Measurements from ENCODE around the gene SLCO1B1. TPM values are rescaled to one million over a fixed set of nuclear protein-coding genes. Genes with fewer than 3 reads are reported as not detected.
"Not testable (repeated sequence)": the region's sequence is repeated elsewhere in the genome, so short reads cannot be mapped to it uniquely, and the experiment has no call there.

The SLCO1B1 gene, protein sequence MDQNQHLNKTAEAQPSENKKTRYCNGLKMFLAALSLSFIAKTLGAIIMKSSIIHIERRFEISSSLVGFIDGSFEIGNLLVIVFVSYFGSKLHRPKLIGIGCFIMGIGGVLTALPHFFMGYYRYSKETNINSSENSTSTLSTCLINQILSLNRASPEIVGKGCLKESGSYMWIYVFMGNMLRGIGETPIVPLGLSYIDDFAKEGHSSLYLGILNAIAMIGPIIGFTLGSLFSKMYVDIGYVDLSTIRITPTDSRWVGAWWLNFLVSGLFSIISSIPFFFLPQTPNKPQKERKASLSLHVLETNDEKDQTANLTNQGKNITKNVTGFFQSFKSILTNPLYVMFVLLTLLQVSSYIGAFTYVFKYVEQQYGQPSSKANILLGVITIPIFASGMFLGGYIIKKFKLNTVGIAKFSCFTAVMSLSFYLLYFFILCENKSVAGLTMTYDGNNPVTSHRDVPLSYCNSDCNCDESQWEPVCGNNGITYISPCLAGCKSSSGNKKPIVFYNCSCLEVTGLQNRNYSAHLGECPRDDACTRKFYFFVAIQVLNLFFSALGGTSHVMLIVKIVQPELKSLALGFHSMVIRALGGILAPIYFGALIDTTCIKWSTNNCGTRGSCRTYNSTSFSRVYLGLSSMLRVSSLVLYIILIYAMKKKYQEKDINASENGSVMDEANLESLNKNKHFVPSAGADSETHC
- total RNA-seq: 0.08 TPM

DNA sequence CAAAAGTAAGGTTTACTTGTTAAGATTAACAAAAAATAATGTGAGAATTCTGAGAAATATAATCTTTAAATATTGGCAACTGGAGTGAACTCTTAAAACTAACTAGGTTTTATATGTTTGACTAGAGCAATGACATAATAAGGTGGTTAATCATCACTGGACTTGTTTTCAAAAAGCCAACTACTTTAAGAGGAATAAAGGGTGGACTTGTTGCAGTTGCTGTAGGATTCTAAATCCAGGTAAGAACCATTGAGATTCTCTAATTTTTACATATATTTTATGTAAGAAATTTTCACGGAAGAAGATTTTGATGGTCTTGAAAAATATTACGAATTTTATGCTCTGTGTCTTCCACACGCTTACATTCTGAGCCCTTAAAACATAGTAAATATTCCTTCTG is at the start of gene SLCO1B1:
Gene SLCO1B1 (plus strand): TSS at position 197 of the 400 bp plus-strand sequence. CDS start 10,381 bp downstream, outside the sequence.
- no peak for ATAC-seq

DNA sequence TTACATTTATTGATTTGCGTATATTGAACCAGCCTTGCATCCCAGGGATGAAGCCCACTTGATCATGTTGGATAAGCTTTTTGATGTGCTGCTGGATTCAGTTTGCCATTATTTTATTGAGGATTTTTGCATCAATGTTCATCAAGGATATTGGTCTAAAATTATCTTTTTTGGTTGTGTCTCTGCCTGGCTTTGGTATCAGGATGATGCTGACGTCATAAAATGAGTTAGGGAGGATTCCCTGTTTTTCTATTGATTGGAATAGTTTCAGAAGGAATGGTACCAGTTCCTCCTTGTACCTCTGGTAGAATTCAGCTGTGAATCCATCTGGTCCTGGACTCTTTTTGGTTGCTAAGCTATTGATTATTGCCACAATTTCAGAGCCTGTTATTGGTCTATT is 46.2 kb upstream of the SLCO1B1 start:
- not testable (repeated sequence) for ATAC-seq

DNA sequence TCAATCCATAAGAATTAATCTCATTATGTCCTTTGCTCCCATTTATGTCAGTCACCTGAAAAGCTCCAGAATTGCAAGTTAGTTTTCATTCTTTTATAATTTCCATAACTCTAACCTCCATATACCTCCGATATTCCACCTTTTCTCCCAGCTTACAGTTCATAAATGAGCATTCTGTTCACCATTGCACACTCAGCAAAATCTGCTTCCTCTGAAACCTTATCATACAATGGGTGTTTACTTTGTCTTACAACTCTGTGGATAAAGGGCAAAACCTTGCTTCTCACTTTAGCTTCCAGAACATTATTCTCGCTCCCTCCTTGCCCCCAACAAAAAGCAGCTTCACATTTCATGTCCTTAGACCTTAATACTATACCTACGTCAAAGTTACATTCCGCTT is 19.3 kb upstream of the SLCO1B1 start:
- no peak for ATAC-seq

DNA sequence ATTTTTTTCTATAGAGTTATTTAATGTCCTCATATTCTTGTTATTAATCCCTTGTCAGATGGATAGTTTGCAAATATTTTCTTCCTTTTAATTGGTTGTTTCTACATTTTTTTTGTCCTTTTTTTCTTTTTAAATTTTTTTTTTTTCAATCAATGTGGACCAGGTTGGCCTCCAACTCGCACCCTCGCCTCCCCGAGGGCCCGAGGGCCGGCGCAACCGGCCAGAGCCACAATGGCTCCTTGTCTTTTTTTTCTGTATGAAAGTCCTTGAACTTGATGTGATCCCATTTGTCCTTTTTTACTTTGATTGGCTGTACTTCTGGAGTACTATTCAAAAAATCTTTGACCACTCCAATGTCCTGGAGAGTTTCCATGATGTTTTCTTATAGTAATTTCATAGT is 17.7 kb upstream of the SLCO1B1 start:
- ATAC-seq: no peak

DNA sequence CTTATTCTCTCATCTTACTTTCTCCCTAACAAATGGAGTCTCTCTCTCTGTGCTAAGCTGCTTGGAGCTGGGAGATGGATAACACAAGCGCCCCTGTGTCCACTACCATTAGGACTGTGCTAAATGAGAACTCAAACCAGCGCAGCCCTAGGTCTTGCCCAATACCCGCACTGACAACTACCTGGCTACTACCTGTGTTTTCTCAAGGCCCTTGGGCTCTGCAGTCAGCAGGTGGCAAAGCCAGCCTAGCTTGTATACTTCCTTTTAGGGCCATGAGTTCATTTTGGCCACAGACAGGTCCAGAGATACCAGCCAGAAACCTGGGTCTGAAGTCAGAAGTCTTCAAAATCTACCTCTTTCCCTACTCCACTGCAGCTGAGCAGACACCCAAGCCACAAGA is 13.0 kb upstream of the SLCO1B1 start:
- ATAC-seq: no peak

DNA sequence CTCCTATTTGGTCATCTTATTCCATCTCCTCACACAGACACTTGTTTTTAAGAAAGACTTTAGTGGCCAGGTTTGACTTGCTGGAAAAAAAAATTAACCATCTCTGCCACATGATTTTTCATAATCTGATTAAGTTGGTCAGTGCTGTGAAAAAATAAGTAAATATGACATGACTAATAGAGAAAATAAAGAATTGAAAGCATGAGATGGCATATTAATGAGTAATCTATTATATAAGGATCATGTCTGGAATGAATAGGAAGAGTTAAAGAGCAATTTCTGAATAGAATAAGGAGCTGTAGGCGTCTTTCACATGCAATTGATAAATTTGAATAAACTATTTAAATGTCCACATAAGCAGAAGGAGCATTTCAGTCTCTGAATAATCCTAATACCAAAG is 12.2 kb upstream of the SLCO1B1 start:
- ATAC-seq: no peak

DNA sequence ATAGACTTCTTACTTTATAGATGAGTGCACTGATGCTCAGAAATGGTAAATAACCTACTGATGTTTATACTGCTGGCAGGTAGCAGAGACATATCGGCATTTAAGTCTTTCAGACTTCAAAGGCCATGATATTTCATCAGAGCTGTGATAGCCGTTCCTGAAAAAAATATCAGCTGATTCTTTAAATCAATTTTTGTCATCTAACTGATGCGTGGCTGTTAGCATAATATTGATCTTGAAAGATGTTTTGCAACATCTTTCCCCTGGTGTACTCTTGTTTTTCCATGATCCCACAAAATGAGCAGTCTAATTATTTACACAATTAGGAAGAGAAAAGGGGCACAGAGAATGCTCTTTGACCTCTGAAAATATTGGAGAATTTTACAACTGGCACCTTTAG is 1.6 kb upstream of the SLCO1B1 start:
- no peak for ATAC-seq

DNA sequence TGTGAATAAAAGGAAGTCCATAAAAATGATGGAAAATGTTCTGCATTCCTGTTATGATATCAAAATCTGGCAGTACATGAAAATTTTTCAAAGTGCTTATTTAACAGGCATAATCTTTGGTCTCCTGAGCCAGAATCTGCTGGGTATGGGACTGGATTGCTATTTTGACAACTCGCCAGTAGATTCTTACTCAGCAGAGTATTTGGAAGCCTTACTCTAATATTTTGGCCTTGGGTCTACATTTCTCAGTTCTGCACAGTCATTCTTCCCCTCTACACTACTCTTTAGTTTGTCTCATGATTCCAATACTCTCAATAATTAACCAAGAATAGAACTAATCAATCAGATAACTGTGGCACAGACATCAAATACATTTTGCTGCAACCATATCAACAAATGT is 1.1 kb upstream of the SLCO1B1 start:
- ATAC-seq: no peak

DNA sequence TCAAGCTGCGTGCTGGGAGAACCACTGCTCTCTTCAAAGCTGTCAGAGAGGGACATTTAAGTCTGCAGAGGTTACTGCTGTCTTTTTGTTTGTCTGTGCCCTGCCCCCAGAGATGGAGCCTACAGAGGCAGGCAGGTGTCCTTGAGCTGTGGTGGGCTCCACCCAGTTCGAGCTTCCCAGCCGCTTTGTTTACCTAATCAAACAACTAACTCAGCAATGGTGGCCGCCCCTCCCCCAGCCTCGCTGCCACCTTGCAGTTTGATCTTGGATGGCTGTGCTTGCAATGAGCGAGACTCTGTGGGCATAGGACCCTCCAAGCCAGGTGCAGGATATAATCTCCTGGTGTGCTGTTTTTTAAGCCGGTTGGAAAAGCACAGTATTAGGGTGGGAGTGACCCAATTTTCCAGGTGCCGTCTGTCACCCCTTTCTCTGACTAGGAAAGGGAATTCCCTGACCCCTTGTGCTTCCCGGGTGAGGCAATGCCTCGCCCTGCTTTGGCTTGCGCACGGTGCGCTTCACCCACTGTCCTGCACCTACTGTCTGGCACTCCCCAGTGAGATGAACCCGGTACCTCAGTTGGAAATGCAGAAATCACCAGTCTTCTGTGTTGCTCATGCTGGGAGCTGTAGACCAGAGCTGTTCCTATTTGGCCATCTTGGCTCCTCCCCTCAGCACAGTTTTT is 6.5 kb downstream of the SLCO1B1 start:
- ATAC-seq: not testable (repeated sequence)

DNA sequence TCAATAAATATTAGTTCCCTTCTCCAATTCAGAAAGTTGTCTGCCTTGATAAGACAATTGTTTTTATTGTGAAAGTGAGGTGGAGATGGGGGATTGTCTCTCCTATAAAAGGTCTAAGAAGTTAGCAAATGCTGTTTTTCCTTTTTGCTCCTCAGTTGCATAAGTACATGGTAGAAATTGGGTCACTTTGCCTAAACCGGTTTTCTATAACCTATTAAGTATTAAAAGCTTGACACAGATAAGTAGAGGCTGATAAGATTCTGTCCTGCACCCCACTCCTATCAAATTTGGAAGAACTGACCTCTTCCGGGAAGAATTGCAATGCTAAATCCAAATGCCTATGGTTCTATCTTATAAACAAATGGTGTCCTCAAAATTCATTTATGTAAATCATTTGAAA is 7.0 kb downstream of the SLCO1B1 start:
- ATAC-seq: no peak

DNA sequence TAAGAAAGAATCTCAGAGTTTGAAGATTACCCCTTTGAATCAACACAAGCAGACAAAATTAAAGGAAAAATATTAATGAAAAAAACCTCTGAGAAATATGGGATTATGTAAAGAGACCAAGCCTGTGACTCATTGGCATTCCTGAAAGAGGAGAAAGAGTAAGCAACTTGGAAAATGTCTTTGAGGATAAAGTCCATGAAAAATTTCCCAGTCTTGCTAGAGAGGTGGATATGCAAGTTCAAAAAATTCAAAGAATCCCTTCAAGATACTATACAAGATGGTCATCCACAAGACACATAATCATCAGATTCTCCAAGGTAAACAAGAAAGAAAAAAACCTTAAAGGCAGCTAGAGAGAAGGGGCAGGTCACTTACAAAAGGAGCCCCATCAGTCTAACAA is 13.3 kb downstream of the SLCO1B1 start:
- ATAC-seq: no peak

DNA sequence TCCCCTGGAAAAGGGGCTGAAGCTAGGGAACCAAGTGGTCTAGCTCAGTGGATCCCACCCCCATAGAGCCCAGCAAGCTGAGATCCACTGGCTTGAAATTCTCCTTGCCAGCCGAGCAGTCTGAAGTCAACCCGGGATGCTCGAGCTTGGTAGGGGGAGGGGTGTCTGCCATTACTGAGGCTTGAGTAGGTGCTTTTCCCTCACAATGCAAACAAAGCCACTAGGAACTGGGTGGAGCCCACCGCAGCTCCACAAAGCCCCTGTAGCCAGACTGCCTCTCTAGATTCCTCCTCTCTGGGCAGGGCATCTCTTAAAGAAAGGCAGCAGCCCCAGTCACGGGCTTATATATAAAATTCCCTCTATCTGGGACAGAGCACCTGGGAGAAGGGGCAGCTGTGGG is 18.9 kb downstream of the SLCO1B1 start:
- not testable (repeated sequence) for ATAC-seq

DNA sequence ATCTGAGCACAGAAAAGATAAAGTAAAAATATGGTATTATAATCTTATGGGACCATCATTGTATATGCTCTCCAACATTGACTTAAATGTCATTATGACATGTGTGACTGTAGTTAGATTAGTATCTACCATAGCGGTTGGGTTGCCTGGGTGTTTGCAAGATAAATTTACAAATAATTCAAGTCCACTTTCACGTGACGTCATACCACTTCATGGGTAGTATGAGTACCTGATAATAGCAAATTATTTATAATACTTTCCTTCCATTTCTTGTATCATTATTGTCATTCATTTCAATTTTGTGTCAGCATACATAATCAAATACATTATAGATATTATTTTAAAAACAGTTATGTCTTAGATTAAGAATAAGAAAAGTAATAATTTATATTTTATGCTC is 20.2 kb downstream of the SLCO1B1 start:
- ATAC-seq: no peak

DNA sequence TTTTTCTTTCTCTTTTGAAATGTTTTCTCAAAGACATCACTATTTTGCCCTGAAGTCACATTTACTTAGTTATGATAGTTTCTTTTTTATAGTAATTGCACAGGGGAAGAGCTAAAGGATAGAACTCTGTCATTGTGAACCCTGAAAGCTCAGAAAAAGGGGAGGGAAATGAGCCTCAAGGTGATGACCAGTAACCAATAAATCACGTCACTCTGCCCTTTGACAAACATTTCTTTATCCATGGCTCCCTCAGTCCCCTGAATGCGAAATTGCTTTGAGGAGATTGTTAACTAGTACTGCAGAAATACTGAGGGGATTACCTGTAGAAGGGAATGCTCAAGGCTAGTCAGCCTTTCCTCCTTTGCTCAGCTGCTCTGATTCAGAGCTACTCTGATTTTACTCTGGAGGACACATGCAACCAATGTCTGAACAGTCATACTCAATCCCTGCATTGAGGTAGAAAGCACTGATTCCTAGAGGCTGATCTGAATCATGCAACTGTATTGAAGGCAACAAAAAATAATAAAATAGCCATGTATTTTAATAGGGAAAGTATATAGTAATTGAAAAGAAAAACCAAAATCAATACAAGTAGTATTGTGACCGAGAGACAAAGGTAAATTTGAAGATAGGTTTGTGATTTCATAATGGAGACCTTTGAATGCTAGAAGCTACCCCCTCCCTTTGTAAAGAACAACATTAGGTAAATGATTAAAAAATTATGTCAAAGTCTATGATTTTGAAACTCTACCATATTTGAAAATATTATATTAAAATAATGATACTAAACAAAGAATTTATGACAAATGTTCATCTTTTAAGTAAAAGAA is 24.7 kb downstream of the SLCO1B1 start:
- ATAC-seq: no peak

DNA sequence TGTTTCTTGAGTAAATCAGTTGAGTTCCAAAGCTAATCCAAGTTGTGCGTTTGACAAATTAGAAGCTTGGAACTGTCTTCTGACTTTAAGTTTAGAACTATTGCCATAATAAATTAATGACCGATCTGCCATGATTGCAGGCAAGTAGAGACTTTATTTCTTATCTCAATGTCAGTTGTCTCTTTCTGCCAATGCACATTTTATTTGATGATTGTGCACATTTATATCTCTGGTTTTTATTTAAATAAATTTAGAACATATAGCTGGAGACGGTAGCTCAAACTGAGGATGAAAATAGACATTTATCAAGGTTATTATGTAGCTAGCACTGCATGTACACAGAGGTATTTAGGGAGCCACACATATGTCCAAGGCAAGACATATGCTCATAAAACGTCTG is 34.1 kb downstream of the SLCO1B1 start:
- no peak for ATAC-seq

DNA sequence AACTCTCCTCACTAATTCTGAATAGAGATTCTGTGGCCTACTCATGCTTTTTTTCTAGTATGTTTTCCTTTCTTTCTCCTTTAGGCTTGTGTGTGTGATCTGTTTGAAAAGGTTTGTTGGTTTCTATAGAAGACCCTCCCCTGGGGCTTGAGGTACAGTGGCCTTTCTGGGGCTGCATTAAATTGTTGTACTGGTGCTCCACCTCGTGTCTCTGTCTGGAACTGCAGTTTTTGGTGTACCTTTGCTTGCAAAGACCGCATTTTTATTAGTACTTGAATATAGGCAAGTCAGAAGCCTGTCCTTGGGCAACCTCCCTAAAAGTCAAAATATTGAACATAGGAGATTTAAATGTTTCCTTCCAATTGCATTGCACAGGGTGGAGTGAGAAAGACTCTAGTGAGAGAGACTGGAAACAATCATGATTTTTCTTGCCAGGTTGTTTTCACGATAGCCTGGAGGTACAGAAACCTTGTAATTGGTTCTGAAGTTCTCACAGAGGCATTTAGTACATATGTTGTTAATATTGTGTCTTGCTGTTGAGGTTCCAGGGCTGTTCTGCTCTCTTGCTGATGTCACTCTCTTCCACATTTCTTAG is 39.0 kb downstream of the SLCO1B1 start:
- no peak for ATAC-seq

DNA sequence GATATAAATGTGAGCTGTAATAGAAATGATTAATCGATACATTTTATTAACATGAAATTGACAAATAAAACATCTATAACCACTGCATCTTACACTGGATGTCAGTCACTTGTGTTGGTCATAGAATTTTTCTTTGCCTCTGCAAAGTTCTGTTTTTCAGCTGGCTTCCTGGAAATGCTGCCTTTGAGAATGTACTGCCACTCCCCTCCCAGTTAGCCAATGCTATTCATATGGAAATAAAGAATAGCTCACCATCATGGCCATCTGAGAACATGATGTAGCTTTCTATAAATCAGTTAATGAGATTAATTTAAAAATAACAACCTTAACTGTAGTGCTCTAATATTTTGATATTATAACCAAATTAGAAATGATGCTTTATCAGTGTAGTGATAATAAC is 41.1 kb downstream of the SLCO1B1 start:
- ATAC-seq: no peak

DNA sequence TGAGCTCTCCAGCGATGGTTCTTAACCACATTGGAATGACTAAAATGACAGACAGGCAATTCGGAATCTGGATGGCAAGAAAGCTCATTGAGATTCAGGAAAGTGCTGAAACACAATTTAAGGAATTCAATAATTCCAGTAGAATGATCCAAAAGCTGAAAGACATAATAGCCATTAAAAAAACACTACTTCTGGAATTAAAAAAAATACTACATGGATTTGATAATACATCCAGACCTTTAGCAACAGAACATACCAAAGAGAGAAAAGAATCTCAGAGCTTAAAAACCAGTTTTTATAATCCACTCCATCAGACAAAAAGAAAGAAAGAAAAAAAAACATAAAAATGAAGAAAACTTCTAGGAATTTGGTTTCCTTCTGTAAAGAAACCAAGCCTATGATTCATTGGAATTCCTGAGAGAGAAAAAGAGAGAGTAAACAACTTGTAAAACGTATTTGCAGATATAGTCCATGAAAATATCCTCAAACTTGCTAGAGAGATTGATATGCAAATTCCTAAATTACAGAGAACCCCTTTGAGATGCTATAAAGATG is 52.8 kb downstream of the SLCO1B1 start:
- ATAC-seq: no peak

DNA sequence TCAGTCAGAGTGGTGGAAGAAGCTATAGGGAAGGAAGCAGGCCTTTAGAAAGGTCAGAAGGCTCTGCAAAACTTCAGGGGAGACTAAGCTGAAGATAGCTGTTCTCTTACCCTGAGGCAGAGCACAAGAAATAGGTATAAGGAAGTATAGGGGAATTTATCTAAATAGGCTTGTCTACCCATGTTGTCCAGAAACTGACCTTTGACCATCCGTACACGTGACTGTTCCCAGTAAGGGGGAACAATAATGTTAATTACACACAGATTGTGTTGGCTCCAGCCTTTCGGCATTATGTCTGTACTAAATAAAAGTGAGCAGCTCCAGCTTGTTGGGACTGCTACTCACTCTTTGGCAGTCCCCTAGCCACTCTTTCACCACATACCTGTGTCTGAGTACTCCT is 59.0 kb downstream of the SLCO1B1 start:
- no peak for ATAC-seq

DNA sequence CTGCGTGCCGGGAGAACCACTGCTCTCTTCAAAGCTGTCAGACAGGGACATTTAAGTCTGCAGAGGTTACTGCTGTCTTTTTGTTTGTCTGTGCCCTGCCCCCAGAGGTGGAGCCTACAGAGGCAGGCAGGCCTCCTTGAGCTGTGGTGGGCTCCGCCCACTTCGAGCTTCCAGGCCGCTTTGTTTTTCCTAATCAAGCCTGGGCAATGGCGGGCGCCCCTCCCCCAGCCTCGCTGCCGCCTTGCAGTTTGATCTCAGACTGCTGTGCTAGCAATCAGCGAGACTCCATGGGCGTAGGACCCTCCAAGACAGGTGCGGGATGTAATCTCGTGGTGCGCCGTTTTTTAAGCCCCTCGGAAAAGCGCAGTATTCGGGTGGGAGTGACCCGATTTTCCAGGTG is 83.4 kb downstream of the SLCO1B1 start:
- not testable (repeated sequence) for ATAC-seq

DNA sequence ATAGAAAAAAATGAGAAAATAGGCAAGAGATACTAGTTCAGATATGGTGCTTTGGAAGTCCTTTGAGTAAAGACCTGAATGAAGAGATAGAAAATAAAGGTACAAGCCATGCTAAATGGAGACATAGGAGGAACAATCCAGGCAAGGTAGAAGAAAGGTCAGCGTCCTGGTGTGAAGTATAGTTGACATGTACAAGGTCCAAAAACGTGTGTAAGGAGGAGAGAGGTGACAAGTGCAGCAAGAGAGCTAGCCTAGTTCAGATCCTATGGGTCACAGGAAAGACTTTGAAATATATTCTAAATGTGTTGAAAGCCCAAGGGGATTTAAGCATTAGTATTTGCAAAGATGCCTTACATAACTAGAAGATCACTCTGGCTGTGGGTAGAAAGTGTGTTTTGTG is 88.2 kb downstream of the SLCO1B1 start:
- ATAC-seq: no peak

DNA sequence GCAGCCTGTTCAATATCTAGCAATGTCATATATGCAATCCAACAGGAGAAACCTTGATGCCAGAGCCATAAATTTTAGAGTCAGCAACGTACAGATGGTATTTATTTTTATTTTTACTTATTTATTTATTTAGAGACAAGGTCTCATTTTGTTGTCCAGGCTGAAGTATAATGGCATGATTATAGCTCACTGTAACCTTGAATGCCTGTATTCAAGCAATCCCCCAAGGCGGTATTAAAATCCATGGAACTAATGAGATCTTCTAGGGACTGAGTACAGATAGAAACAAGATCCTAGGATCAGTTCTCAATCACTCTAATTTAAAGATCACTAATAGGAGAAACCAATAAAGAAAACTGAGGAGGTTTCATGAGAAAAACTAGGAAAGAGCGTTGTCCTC is 89.3 kb downstream of the SLCO1B1 start:
- no peak for ATAC-seq

Data from esophagus mucosa (tissue), 1 donor.